Measurements from ENCODE around the gene LACTBL1.
"Not testable (repeated sequence)": the region's sequence is repeated elsewhere in the genome, so short reads cannot be mapped to it uniquely, and the experiment has no call there.

Gene LACTBL1

GRCh38 chr1:22976127-22976460 is 3.4 kb upstream of the LACTBL1 start:
- no peak for DNase-seq

DNA sequence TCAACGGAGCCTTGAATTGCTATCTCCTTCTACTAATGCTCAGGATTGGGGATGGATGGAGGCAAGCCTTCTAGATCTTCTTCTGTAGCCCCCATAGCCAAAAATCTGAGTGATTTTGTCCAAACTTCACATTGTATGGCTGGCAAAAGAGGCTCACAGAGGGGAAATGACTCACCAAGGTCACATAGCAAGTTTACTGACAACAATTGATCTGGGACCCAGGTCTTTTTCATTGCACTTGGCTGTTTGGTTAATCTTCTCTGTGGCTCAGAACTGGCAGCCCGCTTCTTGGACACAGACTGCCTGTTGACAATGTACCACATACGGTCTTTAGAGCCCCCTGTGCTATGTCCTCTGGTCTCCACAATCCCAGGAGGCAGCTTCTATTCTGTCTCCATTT is 3.0 kb upstream of the LACTBL1 start:
- no peak for DNase-seq

GRCh38 chr1:22971611-22972405 is 858 bp downstream of the LACTBL1 start:
- no peak for DNase-seq

DNA sequence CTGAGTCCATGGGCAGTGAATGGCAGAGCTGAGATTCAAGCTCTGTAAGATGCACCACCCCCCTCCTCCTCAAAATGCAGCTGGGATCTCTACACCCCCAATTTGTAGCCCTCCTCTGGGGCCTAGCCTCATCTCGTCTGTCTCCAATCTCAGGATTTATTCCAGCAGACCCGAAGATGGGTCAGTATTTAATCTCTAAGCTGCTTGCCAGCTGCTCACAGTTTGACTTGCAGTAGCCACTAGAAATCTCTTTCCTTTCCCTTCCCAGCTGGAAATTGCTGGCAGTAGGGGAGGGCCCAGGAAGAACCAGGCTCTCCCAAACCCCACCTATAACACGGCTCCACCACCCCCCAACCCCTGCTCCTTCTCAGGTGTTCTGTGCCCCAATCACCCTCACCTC is 1.5 kb downstream of the LACTBL1 start:
- DNase-seq = no peak

- no peak for DNase-seq
These were observed 2.6 kb downstream of the LACTBL1 start for GRCh38 chr1:22970096-22970495.

- no peak for DNase-seq
These were observed 3.4 kb downstream of the LACTBL1 start for GRCh38 chr1:22969304-22969709.

DNA sequence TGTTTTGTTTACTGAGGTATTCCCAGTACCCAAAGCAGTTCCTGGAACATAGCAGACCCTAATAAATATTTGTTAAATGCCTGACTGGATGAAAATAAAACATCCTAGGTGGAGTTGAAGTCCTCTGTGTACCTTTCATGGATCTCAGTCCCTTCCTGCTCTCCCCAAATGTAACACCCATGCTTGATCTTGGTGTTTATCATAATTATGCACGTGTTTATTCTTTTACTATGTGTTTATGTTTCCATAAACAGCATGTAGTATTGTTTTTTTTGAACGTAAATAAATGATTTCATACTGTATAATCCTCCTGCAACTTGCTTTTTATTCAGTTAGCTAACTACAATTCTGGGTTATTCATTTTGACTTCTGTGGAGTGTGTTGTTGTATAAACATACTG is 4.8 kb downstream of the LACTBL1 start:
- DNase-seq = no peak

DNA sequence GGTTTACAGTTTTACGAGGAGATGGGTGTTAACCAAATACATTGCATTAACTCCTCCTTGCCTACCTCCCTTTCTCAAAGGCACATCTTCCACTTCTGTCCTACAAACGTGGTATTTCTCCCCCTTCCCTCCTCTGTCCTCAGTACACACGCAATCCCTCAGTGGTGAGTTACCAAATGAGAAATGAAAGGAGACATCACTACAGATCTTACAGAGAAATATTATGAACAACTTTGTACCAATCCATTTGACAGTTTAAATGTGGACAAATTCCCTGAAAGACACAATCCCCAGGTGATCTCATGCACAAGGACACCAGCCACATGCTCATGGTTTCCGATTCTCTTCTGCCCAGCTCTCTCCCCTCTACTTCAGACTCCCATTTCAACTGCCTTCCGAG is 6.4 kb downstream of the LACTBL1 start:
- no peak for DNase-seq

DNA sequence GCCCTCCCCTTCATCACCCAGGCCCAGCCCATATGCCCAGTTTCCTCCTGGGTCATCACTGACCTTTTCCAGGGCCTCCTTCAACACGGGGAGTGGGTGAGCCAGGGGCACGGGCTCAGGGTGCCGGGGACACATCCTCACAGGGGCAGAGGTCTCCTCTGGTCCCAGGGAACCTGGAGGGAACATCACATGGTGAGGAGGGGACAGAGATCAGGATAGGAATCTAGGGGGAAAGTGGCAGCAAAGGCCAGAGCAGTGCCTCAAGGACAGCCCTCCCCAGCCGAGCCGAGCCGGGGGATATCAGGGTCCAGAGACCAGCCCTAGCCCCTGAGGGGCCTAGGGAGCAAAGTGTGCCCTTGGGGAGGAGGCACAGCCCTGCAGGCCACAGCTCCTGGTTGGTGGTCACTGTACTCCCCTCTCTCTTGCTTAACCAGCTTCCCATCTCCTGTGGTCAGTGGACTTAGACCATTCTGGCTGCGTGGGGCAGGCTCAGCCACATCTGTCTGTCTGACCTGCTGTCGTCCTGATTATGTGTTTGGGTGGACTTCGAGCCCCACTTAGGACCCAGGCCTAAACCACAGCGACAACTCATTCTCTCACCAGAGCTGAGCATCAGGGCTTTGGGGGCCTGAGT is 9.5 kb downstream of the LACTBL1 start:
- no peak for DNase-seq

GRCh38 chr1:22962558-22962957 is 10.1 kb downstream of the LACTBL1 start:
- no peak for DNase-seq

DNA sequence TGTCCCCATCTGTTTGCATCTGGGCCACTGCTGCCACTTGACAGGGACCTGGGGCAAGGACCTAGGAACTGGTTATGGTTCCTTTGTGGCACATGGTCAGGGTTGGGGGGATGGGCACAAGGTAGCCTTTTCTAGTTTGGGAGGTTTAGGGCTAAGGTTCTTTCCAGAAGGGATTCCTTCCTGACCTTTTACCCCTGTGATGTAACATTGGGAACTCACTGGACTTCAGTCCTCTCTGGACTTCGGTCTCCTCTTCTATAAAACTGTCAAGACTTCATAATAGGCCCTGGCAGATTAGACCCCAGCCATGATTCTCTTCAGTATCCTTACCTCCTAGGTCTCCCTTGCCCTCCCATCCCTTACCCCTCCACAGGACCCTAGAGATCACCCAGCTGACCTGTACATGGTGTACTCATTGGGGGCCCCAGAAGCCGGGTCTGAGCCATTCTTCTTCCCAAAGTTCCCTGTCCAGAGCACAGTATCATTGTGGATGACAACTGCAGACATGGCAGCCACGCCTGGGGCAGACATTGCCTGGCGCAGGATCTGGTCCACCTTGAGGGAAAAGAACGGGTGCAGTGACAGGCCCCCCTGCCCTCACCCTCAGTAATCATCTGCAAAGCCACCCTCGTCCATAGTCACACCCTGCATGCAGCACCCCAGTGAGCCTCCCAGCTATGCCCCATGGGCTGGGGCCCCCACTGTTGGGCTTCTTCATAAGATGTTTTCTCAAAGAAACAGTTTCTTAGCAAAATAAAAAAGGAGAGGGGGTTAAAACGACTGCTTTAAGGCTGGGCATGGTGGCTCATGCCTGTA is 12.9 kb downstream of the LACTBL1 start:
- DNase-seq = no peak

DNA sequence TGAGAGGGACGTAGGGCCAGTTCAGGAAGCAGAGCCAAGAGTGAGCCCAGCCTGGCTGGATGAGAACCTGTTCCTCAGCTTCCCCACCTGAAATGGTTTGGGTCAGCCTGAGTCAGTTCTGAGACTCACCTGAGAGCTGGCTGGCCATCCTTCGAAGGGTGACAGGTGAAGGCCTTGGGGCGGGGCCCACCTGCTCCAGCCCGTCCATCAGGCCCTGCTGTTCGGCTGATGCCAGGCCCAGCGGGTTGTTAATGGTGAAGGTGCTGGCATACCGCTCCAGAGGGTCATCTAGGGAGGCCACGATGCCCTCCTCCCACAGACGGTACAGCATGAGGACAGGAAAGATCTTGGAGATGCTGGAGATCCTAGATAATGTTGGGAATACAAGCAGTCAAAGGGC is 14.1 kb downstream of the LACTBL1 start:
- DNase-seq = no peak

- DNase-seq = no peak
These were observed 15.6 kb downstream of the LACTBL1 start for GRCh38 chr1:22957066-22957465.

DNA sequence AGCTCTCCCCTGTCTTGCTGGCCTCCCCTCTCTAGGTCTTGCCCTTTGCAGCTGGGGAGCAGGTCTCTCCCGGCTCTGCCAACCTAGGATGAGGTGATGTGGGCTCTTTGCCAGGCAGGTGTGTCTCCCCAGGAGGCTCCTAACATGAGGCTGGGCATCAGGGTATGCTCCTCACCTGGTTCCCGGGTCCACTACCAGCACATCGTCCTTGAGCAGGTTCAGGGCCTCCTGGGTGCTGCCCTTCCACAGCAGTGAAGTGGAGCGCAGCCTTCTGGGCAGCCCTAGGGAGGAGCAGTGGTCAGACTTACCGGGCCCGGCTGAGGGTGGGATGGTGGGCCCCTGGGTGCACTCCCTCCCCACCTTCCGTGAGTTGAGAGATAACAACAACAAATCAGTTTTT is 17.5 kb downstream of the LACTBL1 start:
- no peak for DNase-seq

DNA sequence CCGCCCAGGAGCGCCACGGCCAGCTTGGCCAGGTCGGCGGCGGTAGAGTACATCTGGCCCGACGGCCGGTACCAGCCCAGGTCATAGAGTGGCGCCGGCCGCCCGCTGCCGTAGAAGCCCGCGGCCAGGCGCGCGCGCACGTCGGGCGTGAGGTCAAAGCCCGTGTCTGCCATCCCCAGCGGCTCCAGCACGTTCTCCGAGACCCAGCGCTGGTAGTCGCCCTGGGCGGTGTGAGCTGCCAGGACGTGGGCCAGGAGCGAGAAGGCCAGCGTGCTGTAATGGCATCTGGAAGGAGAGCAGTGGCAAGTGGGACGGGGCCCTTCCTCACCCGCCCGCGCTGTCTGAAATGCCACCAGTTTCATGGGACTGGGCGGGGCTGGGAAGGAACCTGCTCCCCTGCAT is 18.9 kb downstream of the LACTBL1 start:
- DNase-seq = no peak

DNA sequence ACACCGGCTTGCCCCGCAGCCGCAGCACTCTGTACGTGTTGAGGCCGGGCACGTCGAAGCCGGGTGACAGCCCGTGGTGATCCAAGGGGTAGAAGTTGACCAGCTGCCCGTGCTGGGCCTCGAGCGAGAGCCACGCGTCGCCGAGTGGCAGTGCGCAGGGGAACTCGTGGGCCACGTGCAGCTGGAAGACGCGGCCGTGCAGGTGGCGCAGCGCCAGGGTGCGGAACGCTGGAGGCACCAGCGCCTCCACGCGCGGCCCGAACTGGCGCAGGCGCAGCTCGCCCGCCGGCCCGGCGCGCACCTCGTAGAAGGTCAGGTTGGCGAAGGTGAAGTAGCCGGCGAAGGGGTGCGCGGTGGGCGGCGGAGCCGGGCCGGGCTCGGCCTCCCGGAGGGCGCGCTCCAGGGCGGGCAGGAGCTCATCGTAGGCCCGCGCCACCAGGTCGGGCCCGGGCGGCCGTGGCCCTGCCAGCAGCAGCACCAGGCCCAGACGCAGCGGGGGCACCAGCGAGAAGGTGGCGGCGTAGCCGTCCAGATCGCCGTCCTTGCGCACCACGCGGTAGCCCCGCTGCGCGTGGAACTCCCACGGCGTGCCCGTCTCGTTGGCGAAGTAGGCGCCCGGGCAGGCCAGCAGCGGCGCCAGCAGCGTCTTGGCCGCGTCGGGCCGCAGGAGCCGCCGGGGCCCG is 19.5 kb downstream of the LACTBL1 start:
- DNase-seq = no peak

- no peak for DNase-seq
These were observed 20.0 kb downstream of the LACTBL1 start for GRCh38 chr1:22952694-22953056.

- no peak for DNase-seq
These were observed 20.9 kb downstream of the LACTBL1 start for GRCh38 chr1:22951796-22952195.

- no peak for DNase-seq
These were observed 22.8 kb downstream of the LACTBL1 start for GRCh38 chr1:22949822-22950331.

GRCh38 chr1:22945171-22945570 is 27.5 kb downstream of the LACTBL1 start:
- not testable (repeated sequence) for DNase-seq

DNA sequence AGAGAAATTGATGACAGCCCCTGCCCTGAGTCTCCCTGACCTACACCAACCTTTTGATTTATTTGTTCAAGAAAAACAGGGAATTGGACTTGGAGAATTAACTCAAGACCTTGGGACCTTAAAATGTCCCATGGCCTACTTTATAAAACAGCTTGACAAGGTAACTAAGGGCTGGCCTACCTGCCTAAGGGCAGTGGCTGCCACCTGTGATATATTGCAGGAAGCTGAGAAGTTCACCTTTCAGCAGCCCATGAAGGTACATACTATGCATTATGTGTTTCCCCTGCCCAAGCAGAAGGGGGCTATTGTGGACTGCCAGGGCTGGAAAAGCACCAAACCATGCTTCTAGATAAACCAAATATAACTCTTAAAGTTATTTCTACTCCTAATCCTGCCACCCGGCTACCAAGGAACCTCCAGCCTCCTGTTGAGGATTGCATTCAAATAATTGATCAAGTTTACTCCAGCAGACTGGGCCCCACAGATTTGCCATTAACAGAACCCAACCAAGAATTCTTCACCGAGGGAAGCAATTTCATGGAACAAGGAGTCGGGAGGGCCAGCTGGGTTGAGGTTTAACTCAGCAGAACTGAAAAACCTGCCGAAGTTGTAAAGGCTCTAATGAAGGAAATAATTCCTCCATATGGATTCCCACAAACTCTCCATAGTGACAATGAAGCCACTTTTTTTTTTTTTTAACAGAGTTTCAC is 28.2 kb downstream of the LACTBL1 start:
- DNase-seq = no peak

- no peak for DNase-seq
These were observed 31.4 kb downstream of the LACTBL1 start for GRCh38 chr1:22941257-22941656.

DNA sequence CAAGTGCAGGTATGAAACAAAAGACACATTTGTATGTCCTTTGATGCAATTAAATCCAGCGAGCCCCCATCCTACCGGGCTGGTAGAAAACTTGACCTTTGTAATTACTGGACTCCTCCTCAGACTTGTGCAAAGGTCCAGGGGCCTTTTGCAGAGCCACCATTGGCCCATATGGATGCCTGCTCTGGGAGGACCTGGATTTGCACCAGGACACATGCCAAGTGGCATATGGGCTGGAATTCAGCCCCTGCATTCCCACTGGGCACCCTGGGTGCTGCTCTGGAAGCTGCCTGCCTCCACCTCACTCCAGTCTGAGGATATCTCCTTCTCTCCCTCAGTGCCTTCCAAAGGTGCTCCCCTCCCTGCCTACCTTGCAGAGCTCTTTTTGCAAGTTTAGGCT is 36.0 kb downstream of the LACTBL1 start:
- DNase-seq = no peak
